ENCODE data around the gene GAPDH. TPM values are rescaled to one million over a fixed set of nuclear protein-coding genes. Genes with fewer than 3 reads are reported as not detected.

GAPDH gene
- total and polyA plus RNA-seq, 10 of the 15 experiments (the other 5 are each of a cell fraction or from before 2014, with no cell fraction given) = 5,606 to 14,240 (median 9,400) TPM

DNA sequence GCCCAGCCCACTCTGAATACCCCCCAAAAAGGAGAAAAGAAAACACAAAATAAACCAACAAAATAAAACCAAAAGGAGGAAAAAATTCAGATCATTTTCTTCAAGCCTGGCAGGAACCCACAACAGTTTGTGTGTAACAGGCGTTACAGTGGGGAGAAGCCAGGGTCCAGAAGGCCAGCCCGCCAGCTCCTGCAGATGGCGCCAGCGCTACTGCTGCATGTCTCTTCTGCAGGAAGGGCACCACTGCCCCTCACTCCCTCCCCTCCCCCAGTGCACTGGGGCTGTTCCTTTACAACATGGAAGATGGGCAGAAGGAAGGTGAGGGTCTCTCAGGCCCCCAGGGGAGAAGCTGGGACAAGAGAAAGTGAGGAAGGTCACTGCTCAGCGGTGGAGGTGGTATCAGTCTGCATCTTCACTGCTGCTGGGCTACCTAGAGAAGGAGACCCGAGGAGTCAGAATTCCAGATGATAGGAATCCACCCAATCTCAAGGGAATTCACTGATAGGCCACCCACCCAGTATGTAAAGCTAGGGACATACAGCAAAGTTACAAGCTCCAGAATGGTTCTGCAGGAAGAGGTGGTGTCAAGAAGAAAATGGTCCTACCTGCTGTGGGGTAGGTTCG, 36.1 kb downstream of the GAPDH start (continued):
- peak; percentile 21; the same call in 1 of the 2 replicates for TF ChIP-seq RAD21 (IDR thresholded peaks at IDR 0.05; ENCODE audit: insufficient read depth, low read depth, low read length)

DNA sequence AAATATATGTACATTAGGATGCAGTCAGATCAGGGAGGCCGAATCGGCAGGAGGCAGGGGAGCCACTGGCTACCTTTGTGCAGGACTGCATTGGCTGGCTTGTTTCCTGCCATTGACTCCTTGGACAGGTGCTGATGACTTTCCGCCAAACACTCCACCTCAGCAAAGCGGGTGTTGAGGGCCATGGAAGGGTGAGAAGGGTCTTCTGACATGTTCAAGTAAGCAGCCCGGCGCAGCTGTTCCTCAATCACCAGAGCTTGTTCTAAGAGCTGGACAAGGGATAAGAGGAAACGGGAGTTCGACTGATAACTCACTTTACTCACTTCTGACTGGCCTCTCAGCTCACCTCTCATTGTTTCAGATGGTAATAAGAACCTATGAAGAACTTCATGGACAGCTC, 38.7 kb downstream of the GAPDH start:
- Histone ChIP-seq H3K27ac (ENCODE audit: control insufficient read depth, insufficient read depth) (no peak overlapping the region), H3K4me2 (ENCODE audit: control insufficient read depth, insufficient read depth) (no peak overlapping the region), H3K4me1 (ENCODE audit: control insufficient read depth, insufficient read depth, low read length) (no peaks in the 10 kb centered on the region), H3K27me3 (replicated peaks in 1 of 2; ENCODE audit: control insufficient read depth in 2 of 2, insufficient read depth in 2 of 2, low read length in 1 of 2) (no peaks in the 10 kb centered on the region), H2AFZ (ENCODE audit: control insufficient read depth, low read depth, low read length) (no peak overlapping the region), H3K79me2 (ENCODE audit: control insufficient read depth, insufficient read depth, low read length) (peaks cover 5% of the 10 kb centered on the region), H4K20me1 (ENCODE audit: control insufficient read depth, insufficient read depth) (no peaks in the 10 kb centered on the region), H3K36me3 (ENCODE audit: control insufficient read depth in 2 of 2, insufficient read depth in 2 of 2, low read length in 1 of 2) (peaks cover 29 to 46% of the 10 kb centered on the region in 2 experiments), H3K4me3 (no peak overlapping the region), H3K9ac (ENCODE audit: control insufficient read depth, insufficient read depth, low read length) (no peak overlapping the region), H3K9me3 (replicated peaks; ENCODE audit: control insufficient read depth, insufficient read depth, low read length) (no peaks in the 10 kb centered on the region)
- TF ChIP-seq KAT2A (conservative IDR thresholded peaks at IDR 0.05; ENCODE audit: control insufficient read depth, low read depth, low read length) = no peak
- TF ChIP-seq POLR2A (IDR thresholded peaks at IDR 0.05; ENCODE audit: low read depth, low read length) = 0 out of 2 replicates have a peak, but pooled peaks have one; percentile 23
- no TSS peak for BruUV-seq (replicated peaks)
- DNase-seq (ENCODE audit: low read depth, low spot score) (no peak), ATAC-seq (no peak), FAIRE-seq (no peak)
- ChIA-PET POLR2A (interaction anchor here (0.6 kb wide), 1 partner anchor 193 kb away, joined by 3 read pairs; no protein-coding TSS in a partner anchor), CTCF (interaction anchor here (0.8 to 3.9 kb wide), 4 partner anchors 10 to 112 kb away, joined by 3 to 43 read pairs (median 10); no protein-coding TSS in a partner anchor), RAD21 (ENCODE audit: unreplicated experiment) (interaction anchor here (0.9 kb wide), 1 partner anchor 30 kb away, joined by 3 read pairs; no protein-coding TSS in a partner anchor), SMC1A (ENCODE audit: uncharacterized antibody, unreplicated experiment) (interaction anchor here (0.9 to 2.2 kb wide), 3 partner anchors 21 to 181 kb away, joined by 3 to 6 read pairs (median 3); no protein-coding TSS in a partner anchor)
- in situ Hi-C loops (cut with MboI) = no loop called here
- intact Hi-C loops (cut with micrococcal nuclease; ENCODE audit: unreplicated experiment) = no loop called here
- 95% methylated on average over 8 of the region's 8 CpGs for WGBS (ENCODE audit: insufficient coverage, insufficient replicate concordance, low lambda C conversion rate, missing lambda C conversion rate)

DNA sequence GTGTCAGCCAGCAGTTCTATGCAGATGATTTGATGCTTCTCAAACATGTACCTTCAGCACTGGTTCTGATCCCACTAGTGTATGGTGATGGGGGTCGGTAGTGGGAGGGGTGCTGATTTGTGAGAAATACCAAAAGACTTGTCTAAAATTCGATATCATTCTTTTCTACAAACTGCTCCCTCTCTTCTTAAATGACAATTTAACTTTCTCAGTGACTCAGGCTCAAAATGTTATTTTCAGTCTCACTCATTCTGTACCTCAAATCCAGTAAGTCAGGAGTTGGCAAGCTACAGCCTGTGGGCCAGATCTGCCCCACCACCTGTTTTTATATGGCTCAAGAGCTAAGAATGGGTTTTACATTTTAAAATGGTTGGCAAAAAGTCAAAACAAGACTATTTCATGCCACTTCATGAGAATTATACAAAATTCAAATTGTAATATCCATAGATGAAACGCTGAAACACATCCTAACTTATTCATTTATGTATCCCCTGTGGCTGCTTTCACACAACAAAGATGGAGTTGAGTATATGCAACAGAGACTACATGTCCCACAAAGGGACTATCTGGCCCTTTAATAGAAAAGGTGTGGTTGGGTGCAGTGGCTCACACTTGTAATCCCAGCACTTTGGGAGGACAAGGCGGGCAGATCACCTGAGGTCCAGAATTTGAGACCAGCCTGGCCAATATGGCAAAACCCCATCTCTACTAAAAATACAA, 40.4 kb downstream of the GAPDH start:
- H3K27me3 ChIP-seq (replicated peaks in 1 of 2; ENCODE audit: control insufficient read depth in 2 of 2, insufficient read depth in 2 of 2, low read length in 1 of 2) = no peaks in the 10 kb centered on the region
- H3K9me3 ChIP-seq (replicated peaks; ENCODE audit: control insufficient read depth, insufficient read depth, low read length) = no peaks in the 10 kb centered on the region
- POLR2A ChIA-PET = no interaction called here
- H3K79me2 ChIP-seq (ENCODE audit: control insufficient read depth, insufficient read depth, low read length) = no peaks in the 10 kb centered on the region
- CTCF ChIA-PET = interaction anchor here (1.0 to 1.8 kb wide), 2 partner anchors 9 to 11 kb away, joined by 3 to 4 read pairs; no protein-coding TSS in a partner anchor
- RAD21 ChIA-PET (ENCODE audit: unreplicated experiment) = no interaction called here
- BruUV-seq (replicated peaks) = no TSS peak
- no peak for TF ChIP-seq RUNX3 (IDR thresholded peaks at IDR 0.05; ENCODE audit: low read length)
- TF ChIP-seq CREM (IDR thresholded peaks at IDR 0.05; ENCODE audit: low read depth) = no peak
- no peak for TF ChIP-seq CBX5 (IDR thresholded peaks at IDR 0.05; ENCODE audit: low read depth)
- no peak for TF ChIP-seq WRNIP1 (IDR thresholded peaks at IDR 0.05; ENCODE audit: borderline replicate concordance, low read depth, low read length)
- no peak for TF ChIP-seq PBX3 (IDR thresholded peaks at IDR 0.05; ENCODE audit: insufficient replicate concordance, low read depth, low read length)
- no peak for TF ChIP-seq ATF2 (IDR thresholded peaks at IDR 0.05; ENCODE audit: low read length)
- in situ Hi-C loops (cut with MboI) = no loop called here
- intact Hi-C loops (cut with micrococcal nuclease; ENCODE audit: unreplicated experiment) = no loop called here
- H3K9ac ChIP-seq (ENCODE audit: control insufficient read depth, insufficient read depth, low read length) = no peak overlapping the region
- no peak overlapping the region for H3K4me2 ChIP-seq (ENCODE audit: control insufficient read depth, insufficient read depth)
- DNase-seq (ENCODE audit: low read depth, low spot score) (no peak), ATAC-seq (no peak), FAIRE-seq (no peak)
- H4K20me1 ChIP-seq (ENCODE audit: control insufficient read depth, insufficient read depth) = no peaks in the 10 kb centered on the region
- H2AFZ ChIP-seq (ENCODE audit: control insufficient read depth, low read depth, low read length) = no peak overlapping the region
- no peak overlapping the region for H3K4me3 ChIP-seq
- SMC1A ChIA-PET (ENCODE audit: uncharacterized antibody, unreplicated experiment) = no interaction called here
- no peak overlapping the region for H3K27ac ChIP-seq (ENCODE audit: control insufficient read depth, insufficient read depth)
- H3K4me1 ChIP-seq (ENCODE audit: control insufficient read depth, insufficient read depth, low read length) = no peaks in the 10 kb centered on the region
- WGBS (ENCODE audit: insufficient coverage, insufficient replicate concordance, low lambda C conversion rate, missing lambda C conversion rate) = 27% methylated on average over 4 of the region's 4 CpGs
- H3K36me3 ChIP-seq (ENCODE audit: control insufficient read depth in 2 of 2, insufficient read depth in 2 of 2, low read length in 1 of 2) = peaks cover 31 to 57% of the 10 kb centered on the region in 2 experiments
